ENCODE data around the gene YEATS4.

The YEATS4 gene

GRCh38 chr12:69419701-69420100 lies 60.2 kb downstream of the YEATS4 start:
- peaks cover 6 to 7% of the 10 kb centered on the region in 2 donors for H3K36me3 Mint-ChIP-seq
- H3K27me3 Mint-ChIP-seq: no peaks in the 10 kb centered on the region
- no peaks in the 10 kb centered on the region for H3K4me1 Mint-ChIP-seq
- DNase-seq (no peak), ATAC-seq (replicated peaks) (no peak)
- no peak overlapping the region for H3K27ac Mint-ChIP-seq
- H3K4me3 Mint-ChIP-seq: no peak overlapping the region
- no peaks in the 10 kb centered on the region for H3K9me3 Mint-ChIP-seq

GRCh38 chr12:69421548-69421947 lies 62.0 kb downstream of the YEATS4 start:
- DNase-seq: no peak
- H3K4me1 Mint-ChIP-seq: no peaks in the 10 kb centered on the region
- no peak overlapping the region for H3K4me3 Mint-ChIP-seq
- no peaks in the 10 kb centered on the region for H3K27me3 Mint-ChIP-seq
- no peak for ATAC-seq (replicated peaks)
- no peaks in the 10 kb centered on the region for H3K9me3 Mint-ChIP-seq
- H3K27ac Mint-ChIP-seq: no peak overlapping the region
- H3K36me3 Mint-ChIP-seq: peaks cover 5 to 6% of the 10 kb centered on the region in 2 donors

GRCh38 chr12:69423037-69423905 lies 63.7 kb downstream of the YEATS4 start:
- H3K27me3 Mint-ChIP-seq: no peaks in the 10 kb centered on the region
- H3K36me3 Mint-ChIP-seq: peaks cover 5 to 6% of the 10 kb centered on the region in 2 donors
- DNase-seq (no peak), ATAC-seq (replicated peaks) (no peak)
- H3K4me1 Mint-ChIP-seq: no peaks in the 10 kb centered on the region
- no peaks in the 10 kb centered on the region for H3K9me3 Mint-ChIP-seq
- H3K4me3 Mint-ChIP-seq: no peak overlapping the region
- H3K27ac Mint-ChIP-seq: no peak overlapping the region

GRCh38 chr12:69425417-69425816 lies 65.9 kb downstream of the YEATS4 start:
- H3K36me3 Mint-ChIP-seq: peaks cover 4 to 5% of the 10 kb centered on the region in 2 donors
- ATAC-seq (replicated peaks) (no peak), DNase-seq (no peak)
- H3K27ac Mint-ChIP-seq: no peak overlapping the region
- H3K4me1 Mint-ChIP-seq: no peaks in the 10 kb centered on the region
- H3K27me3 Mint-ChIP-seq: no peaks in the 10 kb centered on the region
- H3K4me3 Mint-ChIP-seq: no peak overlapping the region
- no peaks in the 10 kb centered on the region for H3K9me3 Mint-ChIP-seq

GRCh38 chr12:69428351-69429073 lies 69.0 kb downstream of the YEATS4 start:
- Mint-ChIP-seq H3K9me3 (no peaks in the 10 kb centered on the region), H3K4me1 (no peaks in the 10 kb centered on the region), H3K4me3 (no peak overlapping the region), H3K27me3 (no peaks in the 10 kb centered on the region), H3K27ac (no peak overlapping the region), H3K36me3 (peaks cover 0 to 1% of the 10 kb centered on the region in 2 donors)
- DNase-seq: no peak
- no peak for ATAC-seq (replicated peaks)

- peak overlapping the region; percentile 52 for H3K27ac Mint-ChIP-seq
- H3K9me3 Mint-ChIP-seq: no peaks in the 10 kb centered on the region
- H3K4me3 Mint-ChIP-seq: no peak overlapping the region
- H3K27me3 Mint-ChIP-seq: no peaks in the 10 kb centered on the region
- ATAC-seq (replicated peaks) (no peak), DNase-seq (no peak)
- no peaks in the 10 kb centered on the region for H3K36me3 Mint-ChIP-seq
- H3K4me1 Mint-ChIP-seq: no peaks in the 10 kb centered on the region
These were observed 71.5 kb downstream of the YEATS4 start for GRCh38 chr12:69430942-69431590.

- Mint-ChIP-seq H3K9me3 (no peaks in the 10 kb centered on the region), H3K27ac (no peak overlapping the region), H3K36me3 (no peaks in the 10 kb centered on the region), H3K27me3 (no peaks in the 10 kb centered on the region), H3K4me3 (no peak overlapping the region), H3K4me1 (no peaks in the 10 kb centered on the region)
- DNase-seq (no peak), ATAC-seq (replicated peaks) (no peak)
These were observed 72.2 kb downstream of the YEATS4 start for GRCh38 chr12:69431591-69432222.

GRCh38 chr12:69433653-69434052 lies 74.1 kb downstream of the YEATS4 start:
- no peak overlapping the region for H3K27ac Mint-ChIP-seq
- no peaks in the 10 kb centered on the region for H3K36me3 Mint-ChIP-seq
- no peaks in the 10 kb centered on the region for H3K4me1 Mint-ChIP-seq
- H3K9me3 Mint-ChIP-seq: no peaks in the 10 kb centered on the region
- no peaks in the 10 kb centered on the region for H3K27me3 Mint-ChIP-seq
- no peak overlapping the region for H3K4me3 Mint-ChIP-seq
- DNase-seq (no peak), ATAC-seq (replicated peaks) (no peak)

GRCh38 chr12:69435644-69436043 lies 76.1 kb downstream of the YEATS4 start:
- H3K4me1 Mint-ChIP-seq: no peaks in the 10 kb centered on the region
- no peak for ATAC-seq (replicated peaks)
- no peak overlapping the region for H3K27ac Mint-ChIP-seq
- H3K9me3 Mint-ChIP-seq: no peaks in the 10 kb centered on the region
- no peak for DNase-seq
- H3K36me3 Mint-ChIP-seq: no peaks in the 10 kb centered on the region
- no peak overlapping the region for H3K4me3 Mint-ChIP-seq
- H3K27me3 Mint-ChIP-seq: no peaks in the 10 kb centered on the region

- H3K27me3 Mint-ChIP-seq: no peaks in the 10 kb centered on the region
- H3K36me3 Mint-ChIP-seq: no peaks in the 10 kb centered on the region
- ATAC-seq (replicated peaks) (no peak), DNase-seq (no peak)
- no peak overlapping the region for H3K4me3 Mint-ChIP-seq
- H3K27ac Mint-ChIP-seq: no peak overlapping the region
- no peaks in the 10 kb centered on the region for H3K9me3 Mint-ChIP-seq
- H3K4me1 Mint-ChIP-seq: no peaks in the 10 kb centered on the region
These were observed 77.5 kb downstream of the YEATS4 start for GRCh38 chr12:69437073-69437472.

GRCh38 chr12:69438539-69438938 lies 79.0 kb downstream of the YEATS4 start:
- ATAC-seq (replicated peaks): no peak
- no peaks in the 10 kb centered on the region for H3K9me3 Mint-ChIP-seq
- no peak overlapping the region for H3K27ac Mint-ChIP-seq
- H3K36me3 Mint-ChIP-seq: no peaks in the 10 kb centered on the region
- no peaks in the 10 kb centered on the region for H3K27me3 Mint-ChIP-seq
- H3K4me1 Mint-ChIP-seq: no peaks in the 10 kb centered on the region
- DNase-seq: no peak
- H3K4me3 Mint-ChIP-seq: no peak overlapping the region

GRCh38 chr12:69440016-69440415 lies 80.5 kb downstream of the YEATS4 start:
- Mint-ChIP-seq H3K36me3 (no peaks in the 10 kb centered on the region), H3K4me3 (no peak overlapping the region), H3K4me1 (no peaks in the 10 kb centered on the region), H3K9me3 (no peaks in the 10 kb centered on the region), H3K27me3 (no peaks in the 10 kb centered on the region), H3K27ac (no peak overlapping the region)
- ATAC-seq (replicated peaks) (no peak), DNase-seq (no peak)
